A549 (cell line): ENCODE data around the gene FCSK. TPM values are rescaled to one million over a fixed set of nuclear protein-coding genes. Genes with fewer than 3 reads are reported as not detected.

Source experiments
- ATAC-seq, 2 experiments: fragments of 200-7000 bp in 1 of 2; fragments of >200 bp in 1 of 2; cut with Nextera tagmentation in 1 of 2; cut with Tn5 transposase in 1 of 2; 3 replicates each; pipeline versions ENCODE4 v1.8.0 to v1.9.1; 2018 to 2020; ENCODE audit warnings: mild to moderate bottlenecking in 1 of 2, moderate library complexity in 1 of 2
- CTCF ChIA-PET: fragments of 300-600 bp; sonication (Branson Sonifier 250); formaldehyde crosslinking; extraction: SDS; loops from one replicate; lab custom pipeline; 2021; ENCODE audit warnings: antibody characterized with exemption, inconsistent platforms; lab: Yijun Ruan, JAX
- POLR2A ChIA-PET: fragments of 350-600 bp; formaldehyde crosslinking; extraction: SDS; loops from one replicate; lab custom pipeline; 2021; ENCODE audit warnings: antibody characterized with exemption, inconsistent platforms; lab: Yijun Ruan, JAX
- DNase-seq, 2 experiments: peaks; one replicate each; pipeline versions ENCODE4 v3.0.0 to v3.0.0-alpha.2; 2011 to 2016; ENCODE audit warnings: low read depth in 1 of 2, low spot score in 1 of 2
- FAIRE-seq: peaks from 2 replicates; lab custom pipeline; 2011; peaks lifted over from hg19 to GRCh38; lab: Jason Lieb, UNC
- H3K27ac ChIP-seq, 2 experiments: fragments of >200 bp; sonication (Bioruptor Twin); formaldehyde crosslinking; 3 replicates each; pipeline ENCODE4 v1.5.1; 2016 to 2017
- H3K4me1 ChIP-seq: fragments of >200 bp; sonication (Bioruptor Twin); formaldehyde crosslinking; 3 replicates; pipeline ENCODE4 v1.6.1; 2016
- H3K4me2 ChIP-seq: fragments of >200 bp; sonication (Bioruptor Twin); formaldehyde crosslinking; 3 replicates; pipeline ENCODE4 v1.6.1; 2016
- H3K4me3 ChIP-seq: fragments of >200 bp; sonication (Bioruptor Twin); formaldehyde crosslinking; 3 replicates; pipeline ENCODE4 v1.5.1; 2016
- H3K9me3 ChIP-seq: fragments of >200 bp; sonication (Bioruptor Twin); formaldehyde crosslinking; 3 replicates; pipeline ENCODE4 v1.6.1; 2016
- CBX2 ChIP-seq: fragments of 200-600 bp; sonication (generic); IDR thresholded peaks from 2 replicates; pipeline ENCODE4 v1.6.1; 2016; ENCODE audit warnings: low read depth, mild to moderate bottlenecking, borderline replicate concordance
- CEBPB ChIP-seq, 2 experiments: fragments of >200 bp in 1 of 2; sonication (Bioruptor Twin) in 1 of 2; formaldehyde crosslinking in 1 of 2; IDR thresholded peaks; 2 replicates each; pipeline ENCODE4 v1.6.1; 2012 to 2016
- CHD4 ChIP-seq: fragments of 200-600 bp; sonication (generic); IDR thresholded peaks from 2 replicates; pipeline ENCODE4 v1.6.1; 2016; ENCODE audit warnings: antibody characterized with exemption, mild to moderate bottlenecking, borderline replicate concordance
- EHF ChIP-seq: fragments of 250-450 bp; sonication (Bioruptor Pico); IDR thresholded peaks from 2 replicates; pipeline ENCODE4 v1.5.0; 2020; ENCODE audit warnings: mild to moderate bottlenecking
- EHMT2 ChIP-seq: fragments of 200-600 bp; sonication (generic); IDR thresholded peaks from 2 replicates; pipeline ENCODE4 v1.6.1; 2016; ENCODE audit warnings: antibody characterized with exemption, low read depth, mild to moderate bottlenecking, moderate library complexity
- FOSB ChIP-seq: fragments of 250-450 bp; sonication (Bioruptor Pico); IDR thresholded peaks from 2 replicates; pipeline ENCODE4 v1.5.0; 2020; ENCODE audit warnings: mild to moderate bottlenecking, moderate library complexity
- FOSL2 ChIP-seq, 2 experiments: fragments of 450-650 bp in 1 of 2; fragments of >200 bp in 1 of 2; sonication (Bioruptor Twin) in 1 of 2; formaldehyde crosslinking; IDR thresholded peaks; 2 replicates each; pipeline versions ENCODE4 v1.5.0 to v1.6.1; 2016 to 2020; ENCODE audit warnings: mild to moderate bottlenecking in 1 of 2, moderate library complexity in 1 of 2
- FOXS1 ChIP-seq: fragments of 250-450 bp; sonication (Bioruptor Pico); IDR thresholded peaks from 2 replicates; pipeline ENCODE4 v1.5.0; 2020; ENCODE audit warnings: mild to moderate bottlenecking, moderate library complexity
- GATA3 ChIP-seq: IDR thresholded peaks from 2 replicates; pipeline ENCODE4 v1.6.1; 2012; ENCODE audit warnings: borderline replicate concordance
- HEYL ChIP-seq: fragments of 250-450 bp; sonication (Bioruptor Pico); IDR thresholded peaks from 2 replicates; pipeline ENCODE4 v1.8.0; 2021; ENCODE audit warnings: mild to moderate bottlenecking, moderate library complexity
- MAFK ChIP-seq: fragments of 450-650 bp; IDR thresholded peaks from 2 replicates; pipeline ENCODE4 v1.6.1; 2014; ENCODE audit not compliant: partially characterized antibody
- MAZ ChIP-seq: fragments of 150-350 bp; IDR thresholded peaks from 2 replicates; pipeline ENCODE4 v1.6.1; 2014; ENCODE audit warnings: antibody characterized with exemption, low read depth, low read length, borderline replicate concordance
- MYC ChIP-seq: IDR thresholded peaks from 2 replicates; pipeline ENCODE4 v1.6.1; 2012; ENCODE audit warnings: mild to moderate bottlenecking, inconsistent platforms, low read length, improper control_type of control experiment, borderline replicate concordance
- PBX3 ChIP-seq: IDR thresholded peaks from 2 replicates; pipeline ENCODE4 v1.6.1; 2012
- POLR2AphosphoS2 ChIP-seq: conservative IDR thresholded peaks from 2 replicates; pipeline ENCODE4 v1.6.1; 2012; ENCODE audit warnings: low read length, improper control_type of control experiment, inconsistent platforms
- RAD21 ChIP-seq, 2 experiments: fragments of >200 bp in 1 of 2; sonication (Bioruptor Twin) in 1 of 2; formaldehyde crosslinking in 1 of 2; IDR thresholded peaks in 1 of 2; conservative IDR thresholded peaks in 1 of 2; 2 replicates in 1 of 2; 3 replicates in 1 of 2; pipeline ENCODE4 v1.6.1; 2012 to 2018; ENCODE audit warnings: inconsistent platforms in 1 of 2
- TP53 ChIP-seq: fragments of 250-450 bp; sonication (Bioruptor Pico); IDR thresholded peaks from 2 replicates; pipeline ENCODE4 v1.5.0; 2021; ENCODE audit warnings: mild to moderate bottlenecking, moderate library complexity
- ZC3H11A ChIP-seq: fragments of 450-650 bp; IDR thresholded peaks from 2 replicates; pipeline ENCODE4 v1.6.1; 2014; ENCODE audit warnings: antibody characterized with exemption, mild to moderate bottlenecking
- ZFP36 ChIP-seq: fragments of 450-650 bp; IDR thresholded peaks from 2 replicates; pipeline ENCODE4 v1.6.1; 2014; ENCODE audit warnings: borderline replicate concordance; ENCODE audit not compliant: partially characterized antibody
- WGBS: methylation state at CpG from one replicate; pipeline ENCODE4 v1.1.6; 2017; ENCODE audit errors: missing lambda C conversion rate; 5-methylcytosine and 5-hydroxymethylcytosine counted together
- polyA plus RNA-seq, 4 experiments: library from polyadenylated mRNA; depleted of rRNA in 3 of 4; stranded (reverse); fragments of >200 nt; fragmentation: RNase III in 1 of 4; extraction: RNeasy Plus Mini Kit Qiagen cat#74134 plus additional on column Dnase treatment in 1 of 4; gene quantifications; 2 replicates in 3 of 4; 3 replicates in 1 of 4; pipeline ENCODE4 v1.2.3, GENCODE V29; 2011 to 2017
- TF ChIP-seq, protein P1 (sequence below): fragments of 250-450 bp; sonication (Bioruptor Pico); IDR thresholded peaks from 2 replicates; pipeline ENCODE4 v1.5.0; 2020; ENCODE audit warnings: low read depth, mild to moderate bottlenecking, moderate library complexity
- TF ChIP-seq, protein P2 (sequence below): fragments of 150-350 bp; IDR thresholded peaks from 2 replicates; pipeline ENCODE4 v1.6.1; 2014; ENCODE audit warnings: low read depth, mild to moderate bottlenecking, low read length
- TF ChIP-seq, protein P3 (sequence below): fragments of 200-600 bp; sonication (generic); IDR thresholded peaks from 2 replicates; pipeline ENCODE4 v1.6.1; 2016; ENCODE audit warnings: antibody characterized with exemption, mild to moderate bottlenecking, moderate library complexity

Gene FCSK
- polyA plus RNA-seq, 2 of the 4 experiments (the other 2 are of a cell fraction) = 5.7 to 6.8 TPM

- ChIA-PET CTCF (interaction anchor here (1.0 to 2.5 kb wide), 4 partner anchors 8 to 94 kb away, joined by 3 to 10 read pairs (median 4); no protein-coding TSS in a partner anchor), POLR2A (no interaction called here)
- WGBS = 86% methylated on average over 2 of the region's 2 CpGs
- no peak for FAIRE-seq
- Histone ChIP-seq H3K4me1 (no peaks in the 10 kb centered on the region), H3K4me2 (no peak overlapping the region), H3K27ac (no peak overlapping the region), H3K4me3 (no peak overlapping the region), H3K9me3 (no peaks in the 10 kb centered on the region)
- DNase-seq = no peak
- TF ChIP-seq CEBPB (IDR thresholded peaks at IDR 0.05) (no peak), FOSB (CRISPR knock-in tag) (no peak), CHD4 (no peak), ZC3H11A (no peak), PBX3 (no peak), POLR2AphosphoS2 (no peak), FOSL2 (IDR thresholded peaks at IDR 0.05) (no peak), FOSL2 (CRISPR knock-in tag; IDR thresholded peaks at IDR 0.05) (no peak), GATA3 (no peak), MAFK (no peak), HEYL (CRISPR knock-in tag) (no peak), ZFP36 (no peak), MAZ (no peak), CBX2 (no peak), FOXS1 (CRISPR knock-in tag) (no peak)
- TF ChIP-seq, protein P1, sequence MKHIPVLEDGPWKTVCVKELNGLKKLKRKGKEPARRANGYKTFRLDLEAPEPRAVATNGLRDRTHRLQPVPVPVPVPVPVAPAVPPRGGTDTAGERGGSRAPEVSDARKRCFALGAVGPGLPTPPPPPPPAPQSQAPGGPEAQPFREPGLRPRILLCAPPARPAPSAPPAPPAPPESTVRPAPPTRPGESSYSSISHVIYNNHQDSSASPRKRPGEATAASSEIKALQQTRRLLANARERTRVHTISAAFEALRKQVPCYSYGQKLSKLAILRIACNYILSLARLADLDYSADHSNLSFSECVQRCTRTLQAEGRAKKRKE (CRISPR knock-in tag) = no peak
- TF ChIP-seq, protein P2, sequence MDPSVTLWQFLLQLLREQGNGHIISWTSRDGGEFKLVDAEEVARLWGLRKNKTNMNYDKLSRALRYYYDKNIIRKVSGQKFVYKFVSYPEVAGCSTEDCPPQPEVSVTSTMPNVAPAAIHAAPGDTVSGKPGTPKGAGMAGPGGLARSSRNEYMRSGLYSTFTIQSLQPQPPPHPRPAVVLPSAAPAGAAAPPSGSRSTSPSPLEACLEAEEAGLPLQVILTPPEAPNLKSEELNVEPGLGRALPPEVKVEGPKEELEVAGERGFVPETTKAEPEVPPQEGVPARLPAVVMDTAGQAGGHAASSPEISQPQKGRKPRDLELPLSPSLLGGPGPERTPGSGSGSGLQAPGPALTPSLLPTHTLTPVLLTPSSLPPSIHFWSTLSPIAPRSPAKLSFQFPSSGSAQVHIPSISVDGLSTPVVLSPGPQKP = no peak
- no peak for ATAC-seq
Observed at GRCh38 chr16:70463235-70463634, 8.8 kb downstream of the FCSK start.

DNA sequence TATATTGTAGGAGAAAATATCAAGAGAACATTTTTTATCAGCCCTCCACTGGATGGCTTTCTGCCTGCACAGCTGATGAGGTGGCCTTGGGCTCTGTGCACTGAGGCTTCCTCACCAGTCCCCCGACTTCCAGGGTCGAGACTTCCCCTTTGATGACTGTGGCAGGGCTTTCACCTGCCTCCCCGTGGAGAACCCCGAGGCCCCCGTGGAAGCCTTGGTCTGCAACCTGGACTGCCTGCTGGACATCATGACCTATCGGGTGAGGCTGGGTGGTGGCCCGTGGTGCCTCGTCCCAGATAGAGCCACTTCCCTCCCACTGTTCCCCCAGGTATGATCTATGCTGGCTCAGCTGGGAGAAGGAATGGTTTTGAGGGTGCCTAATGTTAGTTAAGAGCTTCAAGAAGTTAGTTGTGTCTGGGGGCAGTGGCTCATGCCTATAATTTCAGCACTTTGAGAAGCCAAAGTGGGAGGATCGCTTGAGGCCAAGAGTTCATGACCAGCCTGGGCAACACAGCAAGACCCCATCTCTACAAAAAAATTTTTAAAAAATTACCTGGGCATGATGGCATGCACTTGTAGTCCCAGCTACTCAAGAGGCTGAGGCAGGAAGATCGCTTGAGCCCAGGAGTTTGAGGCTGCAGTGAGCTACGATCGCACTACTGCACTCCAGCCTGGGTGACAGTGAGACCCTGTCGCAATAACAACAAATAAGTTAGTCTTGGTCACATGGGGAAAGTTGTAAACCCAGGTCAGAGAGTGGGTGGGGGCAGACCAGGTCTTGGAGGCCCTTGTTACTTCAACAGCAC is 11.8 kb downstream of the FCSK start:
- 93% methylated on average over 13 of the region's 13 CpGs for WGBS
- H3K4me1 ChIP-seq = peaks cover 3% of the 10 kb centered on the region; the same call in 1 of the 3 replicates
- no peak overlapping the region for H3K4me3 ChIP-seq
- DNase-seq (no peak), ATAC-seq (no peak), FAIRE-seq (no peak)
- H3K9me3 ChIP-seq = no peaks in the 10 kb centered on the region
- TF ChIP-seq, protein P1 (CRISPR knock-in tag) = no peak
- TF ChIP-seq MAZ = no peak
- TF ChIP-seq RAD21 (conservative IDR thresholded peaks at IDR 0.05 in 1 of 2, IDR thresholded peaks at IDR 0.05 in 1 of 2) = no peak
- TF ChIP-seq TP53 = no peak
- TF ChIP-seq EHMT2 = no peak
- no peak for TF ChIP-seq EHF
- no peak for TF ChIP-seq ZFP36
- TF ChIP-seq, protein P3, sequence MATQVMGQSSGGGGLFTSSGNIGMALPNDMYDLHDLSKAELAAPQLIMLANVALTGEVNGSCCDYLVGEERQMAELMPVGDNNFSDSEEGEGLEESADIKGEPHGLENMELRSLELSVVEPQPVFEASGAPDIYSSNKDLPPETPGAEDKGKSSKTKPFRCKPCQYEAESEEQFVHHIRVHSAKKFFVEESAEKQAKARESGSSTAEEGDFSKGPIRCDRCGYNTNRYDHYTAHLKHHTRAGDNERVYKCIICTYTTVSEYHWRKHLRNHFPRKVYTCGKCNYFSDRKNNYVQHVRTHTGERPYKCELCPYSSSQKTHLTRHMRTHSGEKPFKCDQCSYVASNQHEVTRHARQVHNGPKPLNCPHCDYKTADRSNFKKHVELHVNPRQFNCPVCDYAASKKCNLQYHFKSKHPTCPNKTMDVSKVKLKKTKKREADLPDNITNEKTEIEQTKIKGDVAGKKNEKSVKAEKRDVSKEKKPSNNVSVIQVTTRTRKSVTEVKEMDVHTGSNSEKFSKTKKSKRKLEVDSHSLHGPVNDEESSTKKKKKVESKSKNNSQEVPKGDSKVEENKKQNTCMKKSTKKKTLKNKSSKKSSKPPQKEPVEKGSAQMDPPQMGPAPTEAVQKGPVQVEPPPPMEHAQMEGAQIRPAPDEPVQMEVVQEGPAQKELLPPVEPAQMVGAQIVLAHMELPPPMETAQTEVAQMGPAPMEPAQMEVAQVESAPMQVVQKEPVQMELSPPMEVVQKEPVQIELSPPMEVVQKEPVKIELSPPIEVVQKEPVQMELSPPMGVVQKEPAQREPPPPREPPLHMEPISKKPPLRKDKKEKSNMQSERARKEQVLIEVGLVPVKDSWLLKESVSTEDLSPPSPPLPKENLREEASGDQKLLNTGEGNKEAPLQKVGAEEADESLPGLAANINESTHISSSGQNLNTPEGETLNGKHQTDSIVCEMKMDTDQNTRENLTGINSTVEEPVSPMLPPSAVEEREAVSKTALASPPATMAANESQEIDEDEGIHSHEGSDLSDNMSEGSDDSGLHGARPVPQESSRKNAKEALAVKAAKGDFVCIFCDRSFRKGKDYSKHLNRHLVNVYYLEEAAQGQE = no peak
- no peak for TF ChIP-seq MYC
- ChIA-PET POLR2A (no interaction called here), CTCF (interaction anchor here (0.8 kb wide), 1 partner anchor 106 kb away, joined by 3 read pairs; no protein-coding TSS in a partner anchor)
- no peak overlapping the region for H3K27ac ChIP-seq
- no peak overlapping the region for H3K4me2 ChIP-seq
